Skeletal muscle tissue (tissue), 4 donors: ENCODE data around the gene HS3ST3B1. TPM values are rescaled to one million over a fixed set of nuclear protein-coding genes. Genes with fewer than 3 reads are reported as not detected.

Source experiments
- H3K27ac ChIP-seq: one replicate; pipeline ENCODE4 v1.7.0; 2013; ENCODE audit warnings: mild to moderate bottlenecking, low read depth, low read length, inconsistent platforms
- H3K27me3 ChIP-seq, 3 donors: one replicate each; pipeline ENCODE4 v1.7.0; 2013; ENCODE audit warnings: low read length in 3 of 3; ENCODE audit not compliant: control insufficient read depth in 3 of 3, insufficient read depth in 3 of 3
- H3K36me3 ChIP-seq, 3 donors: one replicate each; pipeline ENCODE4 v1.7.0; 2013; ENCODE audit warnings: low read length in 3 of 3; ENCODE audit not compliant: control insufficient read depth in 3 of 3, insufficient read depth in 3 of 3
- H3K4me1 ChIP-seq, 3 donors: one replicate each; pipeline ENCODE4 v1.7.0; 2013; ENCODE audit warnings: low read length in 3 of 3, mild to moderate bottlenecking in 3 of 3; ENCODE audit not compliant: control insufficient read depth in 3 of 3, insufficient read depth in 3 of 3
- H3K4me3 ChIP-seq, 3 donors: one replicate each; pipeline ENCODE4 v1.7.0; 2013; ENCODE audit warnings: low read length in 3 of 3
- H3K9ac ChIP-seq, 3 donors: one replicate each; pipeline ENCODE4 v1.7.0; 2013; ENCODE audit warnings: low read length in 3 of 3, mild to moderate bottlenecking in 3 of 3, moderate library complexity in 2 of 3, low read depth in 1 of 3
- H3K9me3 ChIP-seq, 3 donors: one replicate each; pipeline ENCODE4 v1.7.0; 2013; ENCODE audit warnings: low read length in 3 of 3; ENCODE audit not compliant: control insufficient read depth in 3 of 3
- total RNA-seq: library from RNA; depleted of rRNA; stranded (reverse); fragments of >200 nt; gene quantifications from one replicate; pipeline ENCODE4 v1.2.3, GENCODE V29; 2014
- donor health status: Osteomylitis.

The HS3ST3B1 gene
- total RNA-seq, 1 donor from 2014 or later: 2.6 TPM

- no peaks in the 10 kb centered on the region for H3K4me1 ChIP-seq
- no peaks in the 10 kb centered on the region for H3K27me3 ChIP-seq
- no peak overlapping the region for H3K27ac ChIP-seq
- no peaks in the 10 kb centered on the region for H3K36me3 ChIP-seq
- H3K4me3 ChIP-seq: no peak overlapping the region
- H3K9me3 ChIP-seq: peaks cover 0 to 2% (median 0%) of the 10 kb centered on the region in 3 donors
- no peak overlapping the region for H3K9ac ChIP-seq
Observed at GRCh38 chr17:14395255-14395654, 94.4 kb downstream of the HS3ST3B1 start.

GRCh38 chr17:14396547-14396946, 95.7 kb downstream of the HS3ST3B1 start:
- Histone ChIP-seq H3K36me3 (no peaks in the 10 kb centered on the region), H3K27me3 (no peaks in the 10 kb centered on the region), H3K4me3 (no peak overlapping the region), H3K9ac (no peak overlapping the region), H3K4me1 (no peaks in the 10 kb centered on the region), H3K27ac (no peak overlapping the region), H3K9me3 (peaks cover 0 to 2% (median 0%) of the 10 kb centered on the region in 3 donors)

- H3K4me1 ChIP-seq: no peaks in the 10 kb centered on the region
- H3K9me3 ChIP-seq: no peaks in the 10 kb centered on the region
- H3K27ac ChIP-seq: no peak overlapping the region
- no peak overlapping the region for H3K4me3 ChIP-seq
- H3K36me3 ChIP-seq: no peaks in the 10 kb centered on the region
- no peaks in the 10 kb centered on the region for H3K27me3 ChIP-seq
- H3K9ac ChIP-seq: no peak overlapping the region
Observed at GRCh38 chr17:14398766-14399165, 97.9 kb downstream of the HS3ST3B1 start.

Other genes with a start within 250 kb of the HS3ST3B1 start
- 17.7 TPM for gene COX10, start 231.6 kb upstream of the HS3ST3B1 start, total RNA-seq
- not detected for gene CDRT15, start 64.2 kb upstream of the HS3ST3B1 start, total RNA-seq